K562 (cell line): Measurements from ENCODE around the gene CDS2. TPM values are rescaled to one million over a fixed set of nuclear protein-coding genes. Genes with fewer than 3 reads are reported as not detected.
A peak's percentile ranks its signal among the peaks of the same experiment; 100 is the strongest.
"Not testable (repeated sequence)": the region's sequence is repeated elsewhere in the genome, so short reads cannot be mapped to it uniquely, and the experiment has no call there.

Source experiments
- ATAC-seq: fragments of 200-7000 bp; cut with Tn5 transposase; 3 replicates; pipeline ENCODE4 v1.9.1; 2020; ENCODE audit warnings: moderate library complexity
- BruUV-seq: library from RNA; stranded (reverse); fragments of 400-500 nt; replicated peaks from 2 replicates; lab custom pipeline; 2021; lab: Mats Ljungman, UMichigan
- CTCF ChIA-PET: fragments of 300-600 bp; formaldehyde crosslinking; extraction: SDS; loops from one replicate; lab custom pipeline; 2021; ENCODE audit warnings: low intra/inter-chr PET ratio; lab: Yijun Ruan, JAX
- POLR2A ChIA-PET: fragments of 300-600, 350-650 bp; sonication (Branson Sonifier 250); formaldehyde crosslinking; extraction: SDS; loops from one replicate; lab custom pipeline; 2021; ENCODE audit warnings: antibody characterized with exemption, inconsistent platforms; lab: Yijun Ruan, JAX
- DNase-seq, 4 experiments: peaks; one replicate each; pipeline versions ENCODE4 v3.0.0 to v3.0.0-alpha.2; 2011 to 2018; ENCODE audit warnings: low spot score in 3 of 4, mixed read lengths in 3 of 4; ENCODE audit errors: extremely low read depth in 1 of 4
- FAIRE-seq: peaks from 2 replicates; lab custom pipeline; 2011; peaks lifted over from hg19 to GRCh38; lab: Jason Lieb, UNC
- H2AFZ ChIP-seq: 2 replicates; pipeline ENCODE4 v1.6.0; 2011; ENCODE audit warnings: low read depth, low read length, control low read depth, inconsistent platforms
- H3K27ac ChIP-seq: fragments of 200-600 bp; 3 replicates; pipeline ENCODE4 v1.8.0; 2011; ENCODE audit warnings: low read depth, mild to moderate bottlenecking, control low read depth, inconsistent platforms, low read length, moderate library complexity, mixed read lengths; ENCODE audit errors: extremely low read depth
- H3K27me3 ChIP-seq, 2 experiments: fragments of 300-600 bp in 1 of 2; 2 replicates in 1 of 2; 3 replicates in 1 of 2; pipeline versions ENCODE4 v1.6.0 to v1.8.0; 2011; ENCODE audit warnings: inconsistent platforms in 2 of 2, low read length in 2 of 2, mild to moderate bottlenecking in 1 of 2, mixed read lengths in 1 of 2, moderate library complexity in 1 of 2; ENCODE audit not compliant: control insufficient read depth in 2 of 2, insufficient read depth in 2 of 2
- H3K36me3 ChIP-seq: fragments of 300-600 bp; 3 replicates; pipeline ENCODE4 v1.8.0; 2011; ENCODE audit warnings: mild to moderate bottlenecking, low read length, inconsistent platforms; ENCODE audit not compliant: control insufficient read depth, insufficient read depth
- H3K4me1 ChIP-seq, 2 experiments: fragments of 200-600 bp in 1 of 2; replicated peaks in 1 of 2; 2 replicates in 1 of 2; 3 replicates in 1 of 2; pipeline versions ENCODE4 v1.5.1 to v1.8.0; 2011; ENCODE audit warnings: inconsistent platforms in 2 of 2, low read length in 2 of 2, mild to moderate bottlenecking in 1 of 2, mixed read lengths in 1 of 2, moderate library complexity in 1 of 2; ENCODE audit not compliant: control insufficient read depth in 2 of 2, insufficient read depth in 2 of 2
- H3K4me2 ChIP-seq: 2 replicates; pipeline ENCODE4 v1.6.1; 2011; ENCODE audit warnings: low read length, control low read depth, inconsistent platforms, mixed read lengths; ENCODE audit not compliant: insufficient read depth
- H3K4me3 ChIP-seq: fragments of 200-600 bp; sonication (generic), shearing (Covaris generic); 2 replicates; pipeline ENCODE4 v1.5.1; 2016; ENCODE audit warnings: control low read depth, inconsistent platforms
- H3K79me2 ChIP-seq: fragments of 200-600 bp; 3 replicates; pipeline ENCODE4 v1.8.0; 2011; ENCODE audit warnings: low read length, inconsistent platforms; ENCODE audit not compliant: control insufficient read depth, insufficient read depth
- H3K9ac ChIP-seq, 2 experiments: 2 replicates each; pipeline versions ENCODE4 v1.6.0 to v1.6.1; 2011; ENCODE audit warnings: low read depth in 2 of 2, low read length in 2 of 2, control low read depth in 1 of 2, inconsistent platforms in 1 of 2, mild to moderate bottlenecking in 1 of 2, mixed read lengths in 1 of 2; ENCODE audit not compliant: insufficient read depth in 1 of 2
- H3K9me1 ChIP-seq: one replicate; pipeline ENCODE4 v1.6.0; 2011; ENCODE audit warnings: inconsistent platforms, mild to moderate bottlenecking, low read length, moderate library complexity; ENCODE audit not compliant: control insufficient read depth, insufficient read depth
- H3K9me3 ChIP-seq: replicated peaks from 2 replicates; pipeline ENCODE4 v1.5.1; 2011; ENCODE audit warnings: low read depth, low read length, inconsistent platforms; ENCODE audit not compliant: control insufficient read depth, insufficient read depth
- H4K20me1 ChIP-seq: replicated peaks from 2 replicates; pipeline ENCODE4 v1.6.1; 2011; ENCODE audit warnings: low read length, inconsistent platforms, mixed read lengths; ENCODE audit not compliant: control insufficient read depth, insufficient read depth
- CBX3 ChIP-seq, 2 experiments: IDR thresholded peaks; 1 replicate in 1 of 2; 2 replicates in 1 of 2; pipeline ENCODE4 v1.6.1; 2012; ENCODE audit warnings: inconsistent platforms in 2 of 2, low read length in 2 of 2, borderline replicate concordance in 1 of 2, control low read depth in 1 of 2
- POLR2G ChIP-seq: fragments of 200-400 bp; formaldehyde crosslinking; IDR thresholded peaks from 2 replicates; pipeline ENCODE4 v1.6.1; 2017; ENCODE audit warnings: low read depth, mild to moderate bottlenecking, antibody characterized with exemption, low read length, moderate library complexity
- RAD51 ChIP-seq: fragments of 450-650 bp; IDR thresholded peaks from 2 replicates; pipeline ENCODE4 v1.7.1; 2016; ENCODE audit warnings: low read depth, mild to moderate bottlenecking, borderline replicate concordance
- RBBP5 ChIP-seq: fragments of 200-600 bp; sonication (generic); IDR thresholded peaks from 2 replicates; pipeline ENCODE4 v1.6.1; 2012; ENCODE audit warnings: borderline replicate concordance, mild to moderate bottlenecking, low read length, control low read depth, inconsistent platforms; ENCODE audit not compliant: insufficient read depth, poor library complexity, severe bottlenecking
- RBFOX2 ChIP-seq: fragments of 200-400 bp; formaldehyde crosslinking; IDR thresholded peaks from 2 replicates; pipeline ENCODE4 v1.6.1; 2017; ENCODE audit warnings: low read depth, mild to moderate bottlenecking, low read length, moderate library complexity
- SETDB1 ChIP-seq: IDR thresholded peaks from one replicate; pipeline ENCODE4 v1.6.1; 2012; ENCODE audit warnings: low read length, control low read depth, inconsistent platforms
- WGBS: fragments of 100-300 bp; shearing (Covaris generic); methylation state at CpG from one replicate; pipeline ENCODE4 v1.1.6; 2016; ENCODE audit warnings: low coverage, mixed read lengths; ENCODE audit not compliant: insufficient coverage; ENCODE audit errors: missing lambda C conversion rate; 5-methylcytosine and 5-hydroxymethylcytosine counted together
- in situ Hi-C: fragments of 300-500 bp; cut with MboI; formaldehyde crosslinking; loops from 4 replicates; pipeline ENCODE4 v1.15.0; 2018; ENCODE audit warnings: inconsistent platforms, mixed read lengths
- intact Hi-C: fragments of 100-400 bp; cut with micrococcal nuclease; formaldehyde crosslinking; loops from 2 replicates; pipeline ENCODE4 v1.14.2; 2022
- polyA plus RNA-seq, 8 experiments: library from polyadenylated mRNA; depleted of rRNA in 4 of 8; stranded (reverse) in 5 of 8; unstranded in 3 of 8; fragments of >200 nt; fragmentation: Nextera tagmentation in 2 of 8; fragmentation: Illumina TruSeq in 1 of 8; extraction: Ambion mirVana in 2 of 8; extraction: Trizol in 1 of 8; gene quantifications; 2 replicates each; pipeline versions ENCODE4 v1.2.1 to v1.2.3, GENCODE V29; 2011 to 2014; ENCODE audit warnings: inconsistent platforms in 1 of 8, missing spikeins in 1 of 8
- total RNA-seq, 7 experiments: library from RNA; depleted of rRNA in 6 of 7; stranded (reverse); fragments of >200 nt in 6 of 7; fragmentation: Illumina TruSeq in 2 of 7; extraction: Trizol in 2 of 7; gene quantifications; 2 replicates each; pipeline versions ENCODE4 v1.2.1 to v1.2.3, GENCODE V29; 2011 to 2021; ENCODE audit warnings: low replicate concordance in 1 of 7
- TF ChIP-seq, protein P1 (sequence below): fragments of 250-450 bp; sonication (Bioruptor Pico); IDR thresholded peaks from 2 replicates; pipeline ENCODE4 v1.5.1; 2021; ENCODE audit warnings: mild to moderate bottlenecking

Gene CDS2
- total and polyA plus RNA-seq, 9 of the 15 experiments (the other 6 are each of a cell fraction or from before 2014, with no cell fraction given) = 6.4 to 46.4 (median 12.2) TPM

DNA sequence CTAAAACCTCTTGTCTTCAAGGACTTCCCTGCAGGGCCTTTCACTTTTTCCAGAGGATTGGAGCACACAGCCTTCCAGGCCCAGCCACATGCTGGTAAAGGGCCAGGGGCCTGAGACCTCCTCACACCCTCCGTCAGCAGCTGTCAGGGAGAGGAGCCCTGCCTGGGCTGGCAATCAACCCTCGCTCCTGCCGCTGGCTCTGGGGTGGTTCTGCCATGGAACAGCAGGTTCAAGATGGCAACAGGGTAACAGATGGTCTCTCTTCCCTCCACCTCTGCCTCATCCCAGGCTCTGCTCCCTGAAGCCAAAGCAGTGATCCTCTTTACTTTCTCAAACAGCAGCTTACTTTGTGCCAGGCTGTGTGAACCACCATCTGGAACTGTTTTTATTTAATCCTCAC, 30.9 kb upstream of the CDS2 start:
- H3K27me3 ChIP-seq = no peaks in the 10 kb centered on the region
- ChIA-PET CTCF (no interaction called here), POLR2A (interaction anchor here (0.7 to 1.1 kb wide), 2 partner anchors 106 to 272 kb away, joined by 3 read pairs; no protein-coding TSS in a partner anchor)
- DNase-seq = no peak
- WGBS = 92% methylated on average over 3 of the region's 3 CpGs
- no peak for TF ChIP-seq SETDB1
- TF ChIP-seq POLR2G = peak; percentile 34; the same call in 1 of the 2 replicates
- H3K79me2 ChIP-seq = no peaks in the 10 kb centered on the region
- H3K9me3 ChIP-seq = no peaks in the 10 kb centered on the region
- no peak overlapping the region for H3K4me3 ChIP-seq
- no peak overlapping the region for H3K27ac ChIP-seq
- H3K9me1 ChIP-seq = no peaks in the 10 kb centered on the region
- intact Hi-C loops = no loop called here
- no TSS peak for BruUV-seq
- no peaks in the 10 kb centered on the region for H4K20me1 ChIP-seq
- no peaks in the 10 kb centered on the region for H3K4me1 ChIP-seq
- H3K4me2 ChIP-seq = no peak overlapping the region
- FAIRE-seq = no peak
- H2AFZ ChIP-seq = no peak overlapping the region
- no peak for ATAC-seq
- no peak overlapping the region for H3K9ac ChIP-seq
- in situ Hi-C loops = no loop called here
- peaks cover 42% of the 10 kb centered on the region; the same call in 2 of the 3 replicates for H3K36me3 ChIP-seq

DNA sequence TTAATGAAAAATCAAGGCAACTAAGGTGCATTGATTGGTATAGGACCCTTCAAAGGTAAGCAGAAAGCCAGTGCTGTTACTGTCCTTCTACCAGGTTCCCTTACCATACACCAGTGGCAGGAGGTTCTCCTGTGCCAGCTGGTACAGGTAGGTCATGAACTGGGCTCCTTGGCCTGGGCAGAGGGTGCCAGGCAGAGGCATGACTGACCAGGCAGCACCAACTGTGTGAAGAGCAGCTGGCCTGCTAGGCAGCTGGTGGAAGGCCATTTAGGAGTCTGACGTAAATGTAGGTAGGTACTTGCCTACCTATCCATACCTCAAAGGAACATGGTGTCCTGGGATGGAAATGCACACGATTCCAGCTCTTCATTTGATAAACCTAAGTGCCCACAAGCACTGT, 30.3 kb upstream of the CDS2 start:
- H3K4me3 ChIP-seq = no peak overlapping the region
- ChIA-PET POLR2A (interaction anchor here (1.1 kb wide), 1 partner anchor 106 kb away, joined by 3 read pairs; no protein-coding TSS in a partner anchor), CTCF (no interaction called here)
- in situ Hi-C loops = no loop called here
- H3K9me1 ChIP-seq = no peaks in the 10 kb centered on the region
- no peak for DNase-seq
- intact Hi-C loops = no loop called here
- H3K9ac ChIP-seq = no peak overlapping the region
- H3K9me3 ChIP-seq = no peaks in the 10 kb centered on the region
- H3K4me2 ChIP-seq = no peak overlapping the region
- no peaks in the 10 kb centered on the region for H3K79me2 ChIP-seq
- H4K20me1 ChIP-seq = no peaks in the 10 kb centered on the region
- ATAC-seq = no peak
- BruUV-seq = no TSS peak
- no peak overlapping the region for H2AFZ ChIP-seq
- no peak for FAIRE-seq
- TF ChIP-seq, protein P1, sequence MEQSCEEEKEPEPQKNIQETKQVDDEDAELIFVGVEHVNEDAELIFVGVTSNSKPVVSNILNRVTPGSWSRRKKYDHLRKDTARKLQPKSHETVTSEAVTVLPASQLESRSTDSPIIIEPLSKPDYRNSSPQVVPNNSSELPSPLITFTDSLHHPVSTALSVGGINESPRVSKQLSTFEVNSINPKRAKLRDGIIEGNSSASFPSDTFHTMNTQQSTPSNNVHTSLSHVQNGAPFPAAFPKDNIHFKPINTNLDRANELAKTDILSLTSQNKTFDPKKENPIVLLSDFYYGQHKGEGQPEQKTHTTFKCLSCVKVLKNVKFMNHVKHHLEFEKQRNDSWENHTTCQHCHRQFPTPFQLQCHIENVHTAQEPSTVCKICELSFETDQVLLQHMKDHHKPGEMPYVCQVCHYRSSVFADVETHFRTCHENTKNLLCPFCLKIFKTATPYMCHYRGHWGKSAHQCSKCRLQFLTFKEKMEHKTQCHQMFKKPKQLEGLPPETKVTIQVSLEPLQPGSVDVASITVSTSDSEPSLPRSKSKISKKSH (CRISPR knock-in tag) = no peak
- TF ChIP-seq CBX3 (IDR thresholded peaks at IDR 0.05; ENCODE audit: borderline replicate concordance in 1 of 2, low read length in 2 of 2) = no peak
- no peak for TF ChIP-seq RAD51
- no peak for TF ChIP-seq RBBP5
- 0 out of 2 replicates have a peak, but pooled peaks have one; percentile 4 for TF ChIP-seq RBFOX2
- H3K36me3 ChIP-seq = peaks cover 47% of the 10 kb centered on the region; the same call in 2 of the 3 replicates
- no peak overlapping the region for H3K27ac ChIP-seq
- no peaks in the 10 kb centered on the region for H3K27me3 ChIP-seq
- no peaks in the 10 kb centered on the region for H3K4me1 ChIP-seq
- WGBS = 100% methylated on average over 2 of the region's 2 CpGs

DNA sequence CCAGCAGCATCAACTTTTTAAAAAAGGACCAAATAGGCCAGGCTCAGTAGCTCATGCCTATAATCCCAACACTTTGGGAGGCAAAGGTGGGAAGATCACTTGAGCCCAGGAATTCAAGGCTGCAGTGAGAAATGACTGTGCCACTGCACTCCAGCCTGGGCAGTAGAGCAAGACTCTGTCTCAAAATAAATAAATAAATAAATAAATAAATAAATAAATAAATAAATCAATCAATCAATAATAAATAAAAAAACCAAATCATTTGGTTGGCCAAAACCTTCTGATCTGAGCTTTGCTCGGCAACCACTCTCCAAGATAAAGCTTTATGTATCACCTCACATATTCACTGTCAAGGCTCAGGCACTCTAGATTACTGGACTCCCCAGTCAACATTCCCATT, 27.8 kb upstream of the CDS2 start:
- H3K27me3 ChIP-seq, BruUV-seq, H3K4me1 ChIP-seq, H3K4me3 ChIP-seq, in situ Hi-C loops, H3K9me1 ChIP-seq, H3K9ac ChIP-seq, POLR2A ChIA-PET, H4K20me1 ChIP-seq, CTCF ChIA-PET, ATAC-seq, H2AFZ ChIP-seq, intact Hi-C loops, FAIRE-seq, H3K79me2 ChIP-seq, DNase-seq, H3K9me3 ChIP-seq, H3K27ac ChIP-seq, H3K4me2 ChIP-seq: not testable (repeated sequence)
- H3K36me3 ChIP-seq = peaks cover 65% of the 10 kb centered on the region; the same call in 2 of the 3 replicates
- WGBS = 83% methylated on average over 1 of the region's 1 CpG
